ENCODE measurements around the gene ARGFX. TPM values are rescaled to one million over a fixed set of nuclear protein-coding genes. Genes with fewer than 3 reads are reported as not detected.
A peak's percentile ranks its signal among the peaks of the same experiment; 100 is the strongest.

Gene ARGFX
- total RNA-seq, 2 donors from 2014 or later, result not detected

DNA sequence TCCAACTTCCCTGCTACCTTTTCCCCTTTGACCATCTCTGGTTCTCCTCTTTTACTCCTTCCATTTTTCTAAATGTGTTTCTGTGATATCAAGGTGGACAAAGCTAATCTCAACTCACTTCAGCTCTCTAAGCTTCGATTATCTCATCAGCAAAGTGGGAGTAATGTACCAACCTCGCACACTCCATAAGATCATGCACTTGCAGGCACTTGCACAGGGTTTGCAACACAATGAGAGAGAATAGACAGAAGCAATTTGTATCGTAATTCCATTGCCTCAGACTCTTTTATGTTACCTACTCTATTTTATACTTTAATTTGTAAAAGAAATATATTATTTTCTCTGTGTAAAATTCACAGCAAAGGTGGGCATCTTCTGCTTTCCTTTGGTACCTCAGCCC is 15.0 kb upstream of the ARGFX start:
- H3K4me3 ChIP-seq, result no peak overlapping the region
- no peaks in the 10 kb centered on the region for H3K27me3 ChIP-seq (replicated peaks; ENCODE audit: insufficient read depth)
- no peak overlapping the region for H3K27ac ChIP-seq
- no peak for DNase-seq (ENCODE audit: low spot score)
- no peaks in the 10 kb centered on the region for H3K36me3 ChIP-seq
- TF ChIP-seq POLR2AphosphoS5 (IDR thresholded peaks at IDR 0.05) (no peak), CTCF (IDR thresholded peaks at IDR 0.05) (no peak), POLR2A (IDR thresholded peaks at IDR 0.05) (no peak)
- H3K9me3 ChIP-seq, result no peaks in the 10 kb centered on the region
- WGBS, result 81% methylated on average over 3 of the region's 3 CpGs
- H3K4me1 ChIP-seq (replicated peaks), result no peaks in the 10 kb centered on the region
- intact Hi-C loops (cut with DNase I), result no loop called here

DNA sequence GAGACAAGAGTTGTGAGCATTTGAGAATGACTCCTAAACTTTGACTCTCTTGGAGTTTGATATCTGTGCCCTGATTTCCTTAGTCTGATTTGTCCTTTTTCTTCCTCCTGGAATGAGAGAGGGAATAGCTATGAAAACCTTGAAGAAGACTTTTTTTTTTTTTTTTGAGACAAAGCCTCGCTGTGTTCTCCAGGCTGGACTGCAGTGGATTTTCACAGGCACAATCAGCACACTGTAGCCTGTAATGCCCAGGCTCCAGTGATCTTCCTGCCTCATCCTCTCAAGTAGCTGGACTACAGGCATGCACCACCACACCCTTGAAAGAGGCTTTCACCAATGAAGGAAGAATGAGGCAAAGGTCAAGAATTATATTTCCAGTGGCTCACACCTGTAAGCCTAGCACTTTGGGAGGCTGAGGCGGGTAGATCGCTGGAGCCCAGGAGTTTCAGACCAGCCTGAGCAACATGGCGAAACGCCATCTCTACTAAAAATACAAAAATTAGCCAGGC is 10.3 kb upstream of the ARGFX start:
- intact Hi-C loops (cut with DNase I), result no loop called here
- Histone ChIP-seq H3K9me3 (no peaks in the 10 kb centered on the region), H3K4me1 (replicated peaks) (no peaks in the 10 kb centered on the region), H3K27ac (no peak overlapping the region), H3K36me3 (no peaks in the 10 kb centered on the region), H3K4me3 (no peak overlapping the region), H3K27me3 (replicated peaks; ENCODE audit: insufficient read depth) (no peaks in the 10 kb centered on the region)
- 93% methylated on average over 5 of the region's 5 CpGs for WGBS
- TF ChIP-seq CTCF (IDR thresholded peaks at IDR 0.05), result no peak
- no peak for TF ChIP-seq POLR2A (IDR thresholded peaks at IDR 0.05)
- no peak for TF ChIP-seq POLR2AphosphoS5 (IDR thresholded peaks at IDR 0.05)
- no peak for DNase-seq (ENCODE audit: low spot score)

GRCh38 chr3:121562148-121562547 is 5.6 kb upstream of the ARGFX start:
- H3K4me3 ChIP-seq, result no peak overlapping the region
- peak overlapping the region in 1 of 2 donors; percentile 50 for H3K27ac ChIP-seq
- H3K4me1 ChIP-seq (replicated peaks), result no peaks in the 10 kb centered on the region
- TF ChIP-seq POLR2AphosphoS5 (IDR thresholded peaks at IDR 0.05) (no peak), CTCF (IDR thresholded peaks at IDR 0.05) (no peak)
- intact Hi-C loops (cut with DNase I), result no loop called here
- no peaks in the 10 kb centered on the region for H3K27me3 ChIP-seq (replicated peaks; ENCODE audit: insufficient read depth)
- DNase-seq (ENCODE audit: low spot score), result no peak
- no peaks in the 10 kb centered on the region for H3K9me3 ChIP-seq
- no peaks in the 10 kb centered on the region for H3K36me3 ChIP-seq

DNA sequence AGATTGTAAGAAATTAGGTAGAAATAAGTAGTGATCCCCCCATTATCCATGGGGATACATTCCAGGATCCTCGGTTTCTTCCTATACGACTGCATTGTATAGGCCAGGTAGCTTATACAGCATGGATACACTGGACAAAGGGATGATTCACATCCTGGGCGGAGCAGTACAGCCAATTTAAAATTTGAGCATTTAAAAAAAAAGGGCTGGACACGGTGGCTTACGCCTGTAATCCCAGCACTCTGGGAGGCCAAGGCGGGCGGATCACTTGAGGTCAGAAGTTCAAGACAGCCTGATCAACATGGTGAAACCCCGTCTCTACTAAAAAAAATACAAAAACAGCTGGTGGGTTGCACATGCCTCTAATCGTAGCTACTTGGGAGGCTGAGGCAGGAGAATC is 976 bp upstream of the ARGFX start:
- Histone ChIP-seq H3K36me3 (no peaks in the 10 kb centered on the region), H3K9me3 (no peaks in the 10 kb centered on the region), H3K4me1 (replicated peaks) (no peaks in the 10 kb centered on the region), H3K27ac (no peak overlapping the region), H3K27me3 (replicated peaks; ENCODE audit: insufficient read depth) (no peaks in the 10 kb centered on the region), H3K4me3 (no peak overlapping the region)
- intact Hi-C loops (cut with DNase I), result no loop called here
- no peak for DNase-seq (ENCODE audit: low spot score)
- WGBS, result 89% methylated on average over 9 of the region's 9 CpGs
- TF ChIP-seq POLR2AphosphoS5 (IDR thresholded peaks at IDR 0.05), result no peak
- TF ChIP-seq POLR2A (IDR thresholded peaks at IDR 0.05), result no peak
- no peak for TF ChIP-seq CTCF (IDR thresholded peaks at IDR 0.05)

DNA sequence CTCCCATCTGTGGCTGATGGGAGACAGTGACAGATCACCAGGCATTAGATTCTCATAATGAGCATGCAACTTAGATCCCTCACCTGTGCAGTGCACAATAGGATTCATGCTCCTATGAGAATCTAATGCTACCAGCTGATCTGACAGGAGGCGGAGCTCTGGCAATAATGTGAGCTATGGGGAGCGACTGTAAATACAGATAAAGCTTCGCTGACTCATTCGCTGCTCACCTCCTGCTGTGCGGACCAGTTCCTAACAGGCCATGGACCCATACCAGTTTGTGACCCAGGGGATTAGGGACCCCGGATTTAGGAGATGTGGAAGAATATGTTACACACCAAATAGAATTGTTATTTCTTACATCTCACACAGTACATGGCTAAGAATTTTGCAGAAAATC is 6.7 kb downstream of the ARGFX start:
- 50% methylated on average over 6 of the region's 6 CpGs for WGBS
- Histone ChIP-seq H3K36me3 (no peaks in the 10 kb centered on the region), H3K27me3 (replicated peaks; ENCODE audit: insufficient read depth) (no peaks in the 10 kb centered on the region), H3K4me1 (replicated peaks) (no peaks in the 10 kb centered on the region), H3K27ac (no peak overlapping the region), H3K9me3 (no peaks in the 10 kb centered on the region), H3K4me3 (no peak overlapping the region)
- no peak for DNase-seq (ENCODE audit: low spot score)
- no peak for TF ChIP-seq POLR2AphosphoS5 (IDR thresholded peaks at IDR 0.05)
- TF ChIP-seq CTCF (IDR thresholded peaks at IDR 0.05), result no peak
- TF ChIP-seq POLR2A (IDR thresholded peaks at IDR 0.05), result no peak
- intact Hi-C loops (cut with DNase I), result no loop called here

Measured in prostate gland (tissue), 2 donors.